ENCODE measurements around the gene KRT6B. TPM values are rescaled to one million over a fixed set of nuclear protein-coding genes. Genes with fewer than 3 reads are reported as not detected.
"Not testable (repeated sequence)": the region's sequence is repeated elsewhere in the genome, so short reads cannot be mapped to it uniquely, and the experiment has no call there.

Gene KRT6B
- total RNA-seq, 1 experiment from 2014 or later: not detected

DNA sequence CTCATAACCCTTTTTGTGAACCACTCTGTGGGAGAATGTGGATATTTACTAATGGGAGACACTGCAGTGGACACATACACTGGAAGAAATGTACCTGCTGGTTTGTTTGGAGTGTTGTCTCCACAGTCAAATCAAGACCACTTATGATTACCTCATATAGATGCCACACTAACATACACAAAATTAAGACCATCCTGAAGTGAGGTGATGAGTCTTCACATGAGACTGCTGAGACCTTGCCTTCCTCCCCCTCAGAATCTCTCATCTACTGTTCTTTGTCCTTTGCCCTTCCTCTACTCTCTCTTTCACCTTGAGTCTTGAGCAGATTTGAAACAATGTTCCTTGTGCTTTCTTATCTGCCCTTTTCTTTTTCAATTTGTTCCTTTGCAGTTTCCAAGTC lies 36.8 kb upstream of the KRT6B start:
- H3K27ac ChIP-seq: no peak overlapping the region
- H3K27me3 ChIP-seq (replicated peaks): peaks cover 16% of the 10 kb centered on the region; the same call in 1 of the 2 replicates
- DNase-seq (ENCODE audit: low read depth in 1 of 2, low spot score in 2 of 2): no peak
- no peak overlapping the region for H3K4me3 ChIP-seq
- no peaks in the 10 kb centered on the region for H3K36me3 ChIP-seq
- H3K4me1 ChIP-seq (replicated peaks): no peaks in the 10 kb centered on the region
- no peaks in the 10 kb centered on the region for H3K9me3 ChIP-seq (replicated peaks)

DNA sequence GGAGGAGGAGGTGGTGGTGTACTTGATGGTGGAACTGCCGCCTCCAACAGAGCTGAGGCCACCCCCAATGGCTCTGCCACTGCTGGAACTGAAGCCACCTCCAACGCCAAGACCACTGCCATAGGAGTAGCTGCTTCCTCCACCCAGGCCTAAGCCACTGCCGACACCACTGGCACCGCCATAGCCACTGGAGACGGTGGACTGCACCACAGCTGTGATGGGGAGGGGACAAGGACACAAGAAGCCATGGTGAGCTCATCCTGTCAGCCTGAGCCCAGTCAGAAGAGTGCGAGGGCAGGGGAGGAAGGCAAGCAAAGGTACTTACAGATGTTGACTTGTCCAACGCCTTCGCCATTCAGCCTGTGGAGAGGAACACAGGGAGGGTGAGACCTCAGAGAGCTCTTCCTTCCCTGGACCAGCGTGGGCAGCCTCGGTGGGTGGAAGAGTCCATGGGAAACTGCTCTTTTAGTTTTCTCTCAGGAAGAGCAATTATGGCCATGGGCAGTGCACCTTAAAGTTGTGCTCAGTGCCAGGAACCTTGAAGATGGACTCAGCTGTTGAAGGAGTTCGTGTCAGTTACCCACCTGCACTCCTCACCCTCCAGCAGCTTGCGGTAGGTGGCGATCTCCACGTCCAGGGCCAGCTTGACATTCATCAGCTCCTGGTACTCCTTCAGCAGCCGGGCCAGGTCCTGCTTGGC lies 35.9 kb upstream of the KRT6B start:
- not testable (repeated sequence) for H3K4me3 ChIP-seq; H3K4me1 ChIP-seq (replicated peaks); DNase-seq (ENCODE audit: low read depth in 1 of 2, low spot score in 2 of 2); H3K36me3 ChIP-seq; H3K27ac ChIP-seq; H3K9me3 ChIP-seq (replicated peaks)
- H3K27me3 ChIP-seq (replicated peaks): peaks cover 13% of the 10 kb centered on the region; the same call in 1 of the 2 replicates

DNA sequence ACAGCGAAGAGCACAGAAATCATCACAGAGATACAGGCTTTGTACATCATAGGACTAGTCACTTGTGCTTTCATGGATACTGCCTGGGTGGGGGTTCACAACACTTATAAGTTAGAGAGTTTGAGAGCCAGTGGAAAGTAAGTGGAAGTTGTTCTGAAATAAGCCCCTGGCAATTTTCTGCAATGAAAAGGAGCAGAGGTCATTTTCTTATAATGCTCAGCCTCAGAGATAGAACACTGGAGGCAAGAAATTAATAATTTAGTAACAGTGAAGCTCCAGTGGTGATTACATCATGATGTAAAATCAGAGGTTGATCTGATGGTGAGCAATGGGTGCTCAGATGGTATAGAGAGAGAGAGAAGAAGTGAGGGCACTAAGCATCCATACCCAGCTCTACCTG lies 35.3 kb upstream of the KRT6B start:
- Histone ChIP-seq H3K9me3 (replicated peaks) (no peaks in the 10 kb centered on the region), H3K36me3 (no peaks in the 10 kb centered on the region), H3K27ac (no peak overlapping the region), H3K27me3 (replicated peaks) (peaks cover 13% of the 10 kb centered on the region), H3K4me3 (no peak overlapping the region), H3K4me1 (replicated peaks) (no peaks in the 10 kb centered on the region)
- no peak for DNase-seq (ENCODE audit: low read depth in 1 of 2, low spot score in 2 of 2)

DNA sequence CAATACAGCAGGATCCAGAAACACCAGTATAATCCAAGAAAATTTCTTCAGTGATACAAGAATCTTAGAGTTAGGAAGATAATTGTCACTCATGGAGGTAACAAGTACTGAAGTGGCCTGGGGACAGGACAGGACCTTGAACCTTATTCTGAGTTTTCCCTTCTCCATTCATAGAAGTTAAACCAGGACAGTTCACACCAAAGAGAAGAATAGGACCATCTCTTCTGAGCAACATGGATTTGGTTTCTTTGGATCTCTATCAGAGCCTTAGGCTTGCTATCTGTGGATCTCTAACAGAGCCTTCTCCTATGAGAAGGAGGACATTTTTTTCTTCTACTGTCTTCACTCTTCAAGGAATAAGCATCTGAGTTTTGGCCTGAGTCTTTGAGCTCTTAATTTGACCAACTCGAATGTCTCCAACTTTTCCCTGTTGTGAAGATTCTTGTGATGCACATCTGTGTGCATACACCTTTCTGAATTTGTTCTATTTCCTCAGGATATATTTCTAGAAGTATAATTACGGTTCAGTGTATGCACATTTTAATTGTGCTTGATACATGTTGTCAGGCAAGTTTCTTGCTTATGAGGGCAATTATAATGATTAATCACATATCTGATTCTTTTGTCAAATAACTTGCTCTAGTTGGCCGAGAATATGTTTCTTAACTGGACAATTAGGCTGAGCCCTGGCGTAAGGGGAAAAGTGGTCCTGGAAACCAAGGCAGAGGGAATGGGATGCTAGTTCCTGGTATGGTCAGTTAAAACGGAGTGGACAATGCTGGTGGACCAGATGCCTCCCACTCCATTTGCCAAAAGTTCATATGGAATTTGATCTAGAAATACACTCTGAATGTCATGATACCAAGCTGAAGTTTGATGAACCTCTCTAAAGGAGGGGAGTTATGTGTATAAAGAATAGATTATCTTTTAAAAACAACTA lies 34.5 kb upstream of the KRT6B start:
- Histone ChIP-seq H3K4me1 (replicated peaks) (no peaks in the 10 kb centered on the region), H3K27ac (no peak overlapping the region), H3K27me3 (replicated peaks) (peaks cover 10% of the 10 kb centered on the region), H3K36me3 (no peaks in the 10 kb centered on the region), H3K9me3 (replicated peaks) (no peaks in the 10 kb centered on the region), H3K4me3 (no peak overlapping the region)
- DNase-seq (ENCODE audit: low read depth in 1 of 2, low spot score in 2 of 2): no peak

DNA sequence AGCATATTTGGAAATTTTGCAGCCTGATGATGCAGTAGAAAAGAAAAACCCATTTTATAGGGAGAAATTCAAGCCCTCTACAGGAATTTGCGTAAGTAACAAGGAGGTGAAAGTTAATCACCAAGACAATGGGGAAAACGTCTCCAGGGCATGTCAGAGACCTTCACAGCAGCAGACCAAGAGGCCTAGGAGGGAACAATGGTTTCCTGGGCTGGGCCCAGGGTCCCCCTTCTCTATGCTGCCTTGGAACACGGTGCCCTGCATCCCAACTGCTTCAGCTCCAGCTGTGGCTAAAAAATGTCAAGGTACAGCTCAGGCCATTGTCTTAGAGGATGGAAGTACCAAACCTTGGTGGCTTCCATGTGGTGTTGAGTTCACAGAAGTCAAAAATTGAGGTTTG lies 28.1 kb upstream of the KRT6B start:
- H3K27ac ChIP-seq: no peak overlapping the region
- peaks cover 5% of the 10 kb centered on the region; the same call in 1 of the 2 replicates for H3K27me3 ChIP-seq (replicated peaks)
- no peak for DNase-seq (ENCODE audit: low read depth in 1 of 2, low spot score in 2 of 2)
- no peaks in the 10 kb centered on the region for H3K4me1 ChIP-seq (replicated peaks)
- H3K9me3 ChIP-seq (replicated peaks): no peaks in the 10 kb centered on the region
- no peak overlapping the region for H3K4me3 ChIP-seq
- no peaks in the 10 kb centered on the region for H3K36me3 ChIP-seq

DNA sequence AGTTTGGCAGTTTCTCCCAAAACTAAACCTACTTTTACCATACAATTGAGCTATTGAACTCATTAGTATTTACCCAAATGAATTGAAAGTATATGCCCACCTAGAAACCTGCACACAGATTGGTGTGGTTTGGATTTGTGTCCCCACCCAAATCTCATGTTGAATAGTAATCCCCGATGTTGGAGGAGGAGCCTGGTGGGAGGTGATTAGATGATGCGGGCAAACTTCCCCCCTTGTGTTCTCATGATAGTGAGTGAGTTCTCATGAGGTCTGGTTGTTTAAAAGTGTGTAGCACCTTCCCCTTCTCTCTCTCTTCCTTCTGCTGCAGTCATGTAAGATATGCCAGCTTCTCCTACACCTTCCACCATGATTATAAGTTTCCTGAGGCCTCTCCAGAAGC lies 25.7 kb upstream of the KRT6B start:
- Histone ChIP-seq H3K9me3 (replicated peaks) (no peaks in the 10 kb centered on the region), H3K27me3 (replicated peaks) (peaks cover 5% of the 10 kb centered on the region), H3K27ac (no peak overlapping the region), H3K36me3 (no peaks in the 10 kb centered on the region), H3K4me1 (replicated peaks) (no peaks in the 10 kb centered on the region), H3K4me3 (no peak overlapping the region)
- DNase-seq (ENCODE audit: low read depth in 1 of 2, low spot score in 2 of 2): no peak

DNA sequence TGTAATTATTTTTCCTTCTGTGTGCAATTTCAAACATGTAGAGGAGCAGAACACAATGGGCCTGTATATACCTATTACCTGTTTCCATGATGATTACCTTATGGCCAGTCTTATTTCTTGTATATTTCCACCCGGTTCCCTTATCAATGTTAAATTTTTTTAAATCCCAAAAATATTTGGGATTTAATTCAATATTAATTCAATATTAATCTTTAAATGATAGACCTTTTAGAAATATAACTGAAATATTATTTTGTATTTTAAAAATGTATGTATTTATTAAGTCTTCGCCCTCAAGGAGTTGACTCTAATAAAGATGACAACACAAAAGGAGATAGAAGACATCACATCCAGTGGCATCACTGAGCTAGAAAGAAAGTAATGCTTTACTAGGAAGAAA lies 22.3 kb upstream of the KRT6B start:
- Histone ChIP-seq H3K27ac (no peak overlapping the region), H3K4me3 (no peak overlapping the region), H3K36me3 (no peaks in the 10 kb centered on the region), H3K4me1 (replicated peaks) (no peaks in the 10 kb centered on the region), H3K27me3 (replicated peaks) (peaks cover 5% of the 10 kb centered on the region), H3K9me3 (replicated peaks) (no peaks in the 10 kb centered on the region)
- no peak for DNase-seq (ENCODE audit: low read depth in 1 of 2, low spot score in 2 of 2)

DNA sequence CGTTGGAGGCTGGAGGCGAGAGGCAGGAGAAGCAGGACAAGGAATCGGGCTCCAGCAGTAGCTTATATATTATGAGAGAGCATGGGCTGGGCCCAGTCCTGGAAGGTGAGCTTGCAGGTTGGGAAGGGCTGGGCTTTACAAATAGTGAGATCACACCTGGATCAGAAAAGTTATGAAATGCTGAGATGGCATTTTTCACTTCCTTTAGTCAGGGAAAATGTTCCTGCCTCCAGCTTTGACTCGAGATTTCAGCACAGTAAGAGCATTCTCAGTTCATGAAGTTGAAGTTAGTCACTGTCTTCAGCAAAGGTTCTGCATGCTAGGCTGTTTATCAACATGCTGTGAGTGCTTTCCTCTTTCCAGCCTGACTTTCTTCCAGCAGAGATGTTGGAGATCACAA lies 21.8 kb upstream of the KRT6B start, which contains the start of gene KRT6C:
KRT6C (minus strand) TSS at position 38 of the 400 bp plus-strand sequence. CDS start 68 bp downstream, outside the sequence.
- H3K27ac ChIP-seq: no peak within 1 kb of the TSS
- H3K9me3 ChIP-seq (replicated peaks): no peaks in the 10 kb centered on the region
- H3K4me1 ChIP-seq (replicated peaks): no peaks in the 10 kb centered on the region
- no peak for DNase-seq (ENCODE audit: low read depth in 1 of 2, low spot score in 2 of 2)
- H3K4me3 ChIP-seq: no peak within 1 kb of the TSS
- peaks cover 5% of the 10 kb centered on the region for H3K27me3 ChIP-seq (replicated peaks)
- no peaks in the 10 kb centered on the region for H3K36me3 ChIP-seq

DNA sequence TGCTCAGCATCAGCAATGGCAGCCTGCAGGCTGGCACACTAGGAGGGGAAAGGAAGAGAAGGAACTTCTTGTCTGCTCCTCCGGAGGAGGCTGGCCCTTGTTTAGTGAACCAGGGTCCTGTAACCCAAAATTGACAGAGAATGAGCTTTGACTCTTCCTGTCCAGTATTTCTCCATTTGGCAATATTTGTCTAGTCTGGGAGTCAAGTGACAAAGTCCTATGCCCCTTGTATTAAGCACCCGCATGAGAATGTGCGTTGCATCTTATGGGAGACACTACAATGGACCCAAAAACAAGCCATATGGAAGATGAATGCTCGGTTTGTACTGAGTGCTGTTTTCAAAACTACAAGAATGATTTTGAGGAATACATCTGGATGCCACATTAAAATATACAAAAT lies 17.9 kb upstream of the KRT6B start:
- H3K36me3 ChIP-seq: no peaks in the 10 kb centered on the region
- no peaks in the 10 kb centered on the region for H3K9me3 ChIP-seq (replicated peaks)
- DNase-seq (ENCODE audit: low read depth in 1 of 2, low spot score in 2 of 2): no peak
- H3K4me1 ChIP-seq (replicated peaks): no peaks in the 10 kb centered on the region
- no peak overlapping the region for H3K27ac ChIP-seq
- peaks cover 15% of the 10 kb centered on the region for H3K27me3 ChIP-seq (replicated peaks)
- no peak overlapping the region for H3K4me3 ChIP-seq

DNA sequence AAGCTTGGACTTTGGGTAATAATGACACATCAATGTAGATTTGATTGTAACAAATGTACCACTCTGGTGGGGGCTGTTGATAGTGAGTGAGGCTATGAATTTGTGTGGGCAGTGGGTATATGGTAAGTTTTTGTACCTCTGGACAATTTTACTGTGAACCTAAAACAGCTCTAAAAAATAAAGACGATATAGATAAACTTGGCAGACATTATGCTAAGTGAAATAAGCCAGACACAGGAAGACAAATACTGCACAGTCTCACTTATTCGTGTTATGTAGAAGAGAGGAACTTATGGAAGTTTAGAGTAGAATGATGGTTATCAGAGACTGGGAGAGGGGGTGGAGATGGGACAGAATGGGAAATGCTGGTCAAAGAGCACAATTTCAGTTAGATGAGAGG lies 13.0 kb upstream of the KRT6B start:
- Histone ChIP-seq H3K27ac (no peak overlapping the region), H3K9me3 (replicated peaks) (no peaks in the 10 kb centered on the region), H3K4me1 (replicated peaks) (no peaks in the 10 kb centered on the region), H3K4me3 (no peak overlapping the region), H3K36me3 (no peaks in the 10 kb centered on the region), H3K27me3 (replicated peaks) (peaks cover 25% of the 10 kb centered on the region)
- no peak for DNase-seq (ENCODE audit: low read depth in 1 of 2, low spot score in 2 of 2)

DNA sequence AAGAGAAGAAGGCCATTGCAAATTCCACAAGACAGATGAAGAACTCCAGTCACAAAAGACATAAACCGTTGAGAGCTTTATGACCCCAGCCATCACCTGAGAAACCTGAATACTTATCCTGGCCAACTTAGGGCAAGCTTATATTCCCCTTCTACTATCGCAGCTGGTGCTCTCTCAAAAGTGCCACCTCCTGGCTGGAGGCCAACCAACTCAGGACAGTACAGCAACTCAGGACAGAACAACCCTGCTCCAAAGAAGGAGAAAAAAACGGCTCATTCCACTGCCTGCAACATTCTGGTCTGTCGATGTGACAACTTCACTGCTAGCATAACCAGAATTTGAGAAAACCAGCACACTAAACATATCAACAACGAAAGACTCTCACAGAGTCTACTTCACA lies 9.7 kb upstream of the KRT6B start:
- Histone ChIP-seq H3K36me3 (no peaks in the 10 kb centered on the region), H3K27ac (no peak overlapping the region), H3K9me3 (replicated peaks) (no peaks in the 10 kb centered on the region), H3K4me3 (no peak overlapping the region), H3K4me1 (replicated peaks) (no peaks in the 10 kb centered on the region), H3K27me3 (replicated peaks) (peaks cover 20% of the 10 kb centered on the region; the same call in 1 of the 2 replicates)
- DNase-seq (ENCODE audit: low read depth in 1 of 2, low spot score in 2 of 2): no peak

DNA sequence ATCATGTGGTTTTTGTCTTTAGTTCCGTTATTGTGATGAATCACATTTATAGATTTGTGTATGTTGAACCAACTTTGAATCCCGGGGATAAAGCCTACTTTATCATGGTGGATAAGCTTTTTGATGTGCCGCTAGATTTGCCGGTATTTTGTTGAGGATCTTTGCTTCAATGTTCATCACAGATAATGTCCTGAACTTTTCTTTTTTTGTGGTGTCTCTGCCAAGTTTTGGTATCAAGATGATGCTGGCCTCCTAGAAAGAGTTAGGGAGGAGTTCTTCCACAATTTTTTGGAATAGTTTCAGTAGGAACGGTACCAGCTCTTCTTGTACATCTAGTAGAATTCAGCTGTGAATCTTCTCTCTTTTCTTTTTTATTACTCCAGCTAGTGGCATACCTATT lies 6.9 kb upstream of the KRT6B start:
- Histone ChIP-seq H3K4me3 (no peak overlapping the region), H3K4me1 (replicated peaks) (peaks cover 4% of the 10 kb centered on the region; the same call in 1 of the 2 replicates), H3K36me3 (no peaks in the 10 kb centered on the region), H3K9me3 (replicated peaks) (no peaks in the 10 kb centered on the region), H3K27ac (no peak overlapping the region), H3K27me3 (replicated peaks) (peaks cover 16% of the 10 kb centered on the region; the same call in 1 of the 2 replicates)
- DNase-seq (ENCODE audit: low read depth in 1 of 2, low spot score in 2 of 2): no peak

DNA sequence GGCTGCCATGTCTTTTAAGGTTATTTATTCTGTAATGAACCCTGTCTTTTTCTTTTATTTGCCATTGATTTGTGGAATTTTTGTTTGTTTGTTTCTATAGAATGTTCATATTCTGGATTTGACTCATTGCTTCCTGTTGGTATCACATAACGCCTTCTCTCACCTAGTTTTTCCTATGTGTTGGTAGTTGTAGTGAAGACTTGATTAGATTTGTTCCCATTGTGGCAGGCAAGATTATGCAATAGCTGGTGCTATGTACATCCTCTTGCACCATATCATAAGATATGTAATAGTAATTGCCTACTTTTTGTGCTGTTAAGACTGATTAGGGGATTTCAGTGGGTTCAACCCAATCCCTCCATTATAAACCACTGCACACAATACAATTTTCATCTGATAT lies 3.9 kb upstream of the KRT6B start:
- Histone ChIP-seq H3K4me3 (no peak overlapping the region), H3K27ac (no peak overlapping the region), H3K9me3 (replicated peaks) (no peaks in the 10 kb centered on the region; the same call in 1 of the 2 replicates), H3K27me3 (replicated peaks) (peaks cover 28% of the 10 kb centered on the region; the same call in 1 of the 2 replicates), H3K36me3 (no peaks in the 10 kb centered on the region), H3K4me1 (replicated peaks) (peaks cover 4% of the 10 kb centered on the region; the same call in 1 of the 2 replicates)
- no peak for DNase-seq (ENCODE audit: low read depth in 1 of 2, low spot score in 2 of 2)
